SJSA1 (cell line): ENCODE measurements around the gene TBL1X. TPM values are rescaled to one million over a fixed set of nuclear protein-coding genes. Genes with fewer than 3 reads are reported as not detected.

ENCODE experiments used
- DNase-seq, 2 experiments: peaks; one replicate each; pipeline ENCODE4 v3.0.0-alpha.2; 2015 to 2020; ENCODE audit warnings: low spot score in 2 of 2, low read depth in 1 of 2
- H3K27ac ChIP-seq: fragments of 250-450 bp; sonication (Bioruptor Pico); 2 replicates; pipeline ENCODE4 v1.5.1; 2020; ENCODE audit warnings: mild to moderate bottlenecking, moderate library complexity
- H3K27me3 ChIP-seq: fragments of 250-450 bp; sonication (Bioruptor Pico); replicated peaks from 2 replicates; pipeline ENCODE4 v1.5.1; 2020; ENCODE audit warnings: mild to moderate bottlenecking, moderate library complexity
- H3K36me3 ChIP-seq: fragments of 250-450 bp; sonication (Bioruptor Pico); 2 replicates; pipeline ENCODE4 v1.5.1; 2020; ENCODE audit warnings: mild to moderate bottlenecking
- H3K4me1 ChIP-seq: fragments of 250-450 bp; sonication (Bioruptor Pico); replicated peaks from 2 replicates; pipeline ENCODE4 v1.6.1; 2021; ENCODE audit warnings: mild to moderate bottlenecking
- H3K4me3 ChIP-seq: fragments of 250-450 bp; sonication (Bioruptor Pico); 2 replicates; pipeline ENCODE4 v1.5.1; 2020; ENCODE audit warnings: mild to moderate bottlenecking
- H3K9me3 ChIP-seq: fragments of 250-450 bp; sonication (Bioruptor Pico); replicated peaks from 2 replicates; pipeline ENCODE4 v1.5.1; 2020; ENCODE audit warnings: mild to moderate bottlenecking
- total RNA-seq: library from RNA; depleted of rRNA; stranded (reverse); fragments of >200 nt; shearing (Covaris generic); gene quantifications from 2 replicates; pipeline ENCODE4 v1.2.3, GENCODE V29; 2014

The TBL1X gene
- total RNA-seq, 1 experiment from 2014 or later = 21.4 TPM

GRCh38 chrX:9627922-9628321 is 163.1 kb downstream of the TBL1X start:
- peak; percentile 54 to 77 for DNase-seq
- Histone ChIP-seq H3K9me3 (no peaks in the 10 kb centered on the region), H3K36me3 (no peaks in the 10 kb centered on the region), H3K27ac (peak overlapping the region; percentile 75), H3K27me3 (no peaks in the 10 kb centered on the region), H3K4me3 (no peak overlapping the region), H3K4me1 (peaks cover 47% of the 10 kb centered on the region)

DNA sequence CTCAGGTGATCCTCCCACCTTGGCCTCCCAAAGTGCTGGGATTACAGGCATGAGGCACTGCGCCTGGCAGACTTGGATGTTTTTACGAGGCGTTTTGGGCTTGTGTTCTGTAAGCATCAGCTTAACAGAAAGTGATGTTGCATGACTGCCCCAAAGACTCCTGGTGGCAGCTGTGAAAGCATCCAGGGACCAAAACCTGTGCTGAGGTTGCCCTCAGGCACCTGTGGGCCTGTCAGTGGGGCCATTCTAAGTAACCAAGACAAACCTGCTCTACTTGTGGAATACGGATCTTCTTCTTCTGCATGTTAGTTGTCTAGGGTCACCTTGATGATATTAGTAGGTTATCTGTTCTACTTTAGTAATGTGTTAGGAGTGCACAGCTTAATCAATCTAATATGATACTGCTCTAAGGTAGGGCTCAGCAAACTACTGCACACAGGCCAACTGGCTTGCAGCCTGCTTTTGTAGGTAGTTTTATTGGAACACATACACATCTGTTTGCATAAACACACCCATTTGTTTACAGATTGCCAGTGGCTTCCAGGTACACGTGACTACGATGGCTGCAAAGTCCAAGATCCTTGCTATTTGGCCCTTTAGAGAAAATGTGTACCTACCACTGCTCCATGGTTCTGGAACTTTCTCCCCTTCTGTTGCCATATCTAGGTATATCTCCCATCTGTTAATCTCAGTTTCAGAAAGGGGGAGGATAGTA is 164.1 kb downstream of the TBL1X start:
- H3K4me1 ChIP-seq = peaks cover 47% of the 10 kb centered on the region
- peak overlapping the region; percentile 75 for H3K27ac ChIP-seq
- no peak for DNase-seq
- H3K27me3 ChIP-seq = no peaks in the 10 kb centered on the region
- H3K4me3 ChIP-seq = no peak overlapping the region
- H3K9me3 ChIP-seq = no peaks in the 10 kb centered on the region
- H3K36me3 ChIP-seq = no peaks in the 10 kb centered on the region

DNA sequence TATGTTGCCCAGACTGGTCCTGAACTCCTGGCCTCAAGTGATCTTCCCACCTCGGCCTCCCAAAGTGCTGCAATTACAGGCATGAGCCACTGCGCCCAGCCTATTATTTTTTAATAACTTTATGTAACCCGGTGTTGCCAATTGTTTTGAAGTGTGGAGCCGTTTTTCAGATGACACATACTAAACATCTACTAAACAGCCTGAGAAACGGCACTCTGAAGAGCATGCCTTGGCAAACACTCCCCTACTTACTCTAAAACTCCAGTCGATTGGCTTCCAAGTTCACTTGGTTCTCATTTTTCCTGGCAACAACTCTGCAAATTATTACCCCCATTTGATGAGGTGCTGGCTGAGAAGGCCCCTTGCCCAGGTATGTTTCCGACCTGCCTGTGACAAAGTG is 169.7 kb downstream of the TBL1X start:
- no peaks in the 10 kb centered on the region for H3K36me3 ChIP-seq
- H3K27ac ChIP-seq = no peak overlapping the region
- no peak for DNase-seq
- H3K9me3 ChIP-seq = no peaks in the 10 kb centered on the region
- H3K4me1 ChIP-seq = no peaks in the 10 kb centered on the region
- H3K4me3 ChIP-seq = no peak overlapping the region
- no peaks in the 10 kb centered on the region for H3K27me3 ChIP-seq

DNA sequence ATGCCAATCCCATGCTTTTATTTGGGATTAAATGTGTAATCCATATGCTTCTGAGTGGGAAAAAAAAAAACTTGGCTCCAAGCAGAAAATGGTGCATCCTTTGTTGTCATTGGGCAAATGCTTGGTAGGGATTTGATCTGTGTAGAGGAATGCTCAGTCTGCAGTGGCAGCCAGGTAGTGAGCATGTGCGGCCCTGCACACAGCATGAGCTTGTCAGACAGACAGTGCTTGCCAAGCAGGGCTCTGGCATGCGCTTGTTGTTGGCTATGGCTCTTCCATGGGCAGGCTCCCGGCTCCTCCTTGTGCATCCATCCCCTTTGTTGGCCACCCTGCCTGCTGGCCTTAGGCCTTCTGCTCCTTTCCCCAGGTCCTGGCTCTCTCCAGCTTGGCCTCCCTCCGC is 170.5 kb downstream of the TBL1X start:
- no peak overlapping the region for H3K4me3 ChIP-seq
- no peaks in the 10 kb centered on the region for H3K27me3 ChIP-seq
- DNase-seq = no peak
- no peaks in the 10 kb centered on the region for H3K36me3 ChIP-seq
- H3K27ac ChIP-seq = no peak overlapping the region
- H3K9me3 ChIP-seq = no peaks in the 10 kb centered on the region
- H3K4me1 ChIP-seq = no peaks in the 10 kb centered on the region

- no peaks in the 10 kb centered on the region for H3K9me3 ChIP-seq
- no peaks in the 10 kb centered on the region for H3K27me3 ChIP-seq
- H3K27ac ChIP-seq = no peak overlapping the region
- DNase-seq = no peak
- H3K4me3 ChIP-seq = no peak overlapping the region
- no peaks in the 10 kb centered on the region for H3K4me1 ChIP-seq
- no peaks in the 10 kb centered on the region for H3K36me3 ChIP-seq
Observed at GRCh38 chrX:9635803-9636202, 170.9 kb downstream of the TBL1X start.

- DNase-seq = no peak
- Histone ChIP-seq H3K27me3 (no peaks in the 10 kb centered on the region), H3K27ac (no peak overlapping the region), H3K4me1 (no peaks in the 10 kb centered on the region), H3K4me3 (no peak overlapping the region), H3K9me3 (no peaks in the 10 kb centered on the region), H3K36me3 (no peaks in the 10 kb centered on the region)
Observed at GRCh38 chrX:9638871-9639270, 174.0 kb downstream of the TBL1X start.

- Histone ChIP-seq H3K27ac (no peak overlapping the region), H3K27me3 (no peaks in the 10 kb centered on the region), H3K4me1 (no peaks in the 10 kb centered on the region), H3K9me3 (no peaks in the 10 kb centered on the region), H3K36me3 (no peaks in the 10 kb centered on the region), H3K4me3 (no peak overlapping the region)
- no peak for DNase-seq
Observed at GRCh38 chrX:9642270-9642995, 177.6 kb downstream of the TBL1X start.

DNA sequence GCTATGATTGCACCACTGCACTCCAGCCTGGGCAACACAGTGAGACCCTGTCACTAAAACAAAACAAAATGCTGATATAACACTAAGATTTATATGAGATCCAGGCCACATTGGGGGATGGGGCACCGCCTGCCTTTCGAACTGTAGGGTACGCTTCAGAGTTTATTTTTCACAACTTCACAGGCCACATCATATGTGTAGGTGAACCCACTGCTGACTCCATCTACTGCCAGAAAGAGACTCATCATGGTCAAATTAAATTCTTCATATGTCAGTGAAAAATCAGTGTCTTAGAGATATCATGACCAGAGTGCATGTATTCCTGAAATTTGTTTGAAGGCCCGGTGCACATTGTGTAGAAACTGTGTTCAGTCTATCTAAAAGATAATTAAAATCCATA is 178.9 kb downstream of the TBL1X start:
- H3K4me1 ChIP-seq = no peaks in the 10 kb centered on the region
- H3K27ac ChIP-seq = no peak overlapping the region
- no peaks in the 10 kb centered on the region for H3K27me3 ChIP-seq
- no peaks in the 10 kb centered on the region for H3K36me3 ChIP-seq
- no peak overlapping the region for H3K4me3 ChIP-seq
- no peaks in the 10 kb centered on the region for H3K9me3 ChIP-seq
- no peak for DNase-seq

- Histone ChIP-seq H3K4me1 (no peaks in the 10 kb centered on the region), H3K9me3 (no peaks in the 10 kb centered on the region), H3K4me3 (no peak overlapping the region), H3K27me3 (no peaks in the 10 kb centered on the region), H3K27ac (no peak overlapping the region), H3K36me3 (no peaks in the 10 kb centered on the region)
- no peak for DNase-seq
Observed at GRCh38 chrX:9644335-9644734, 179.5 kb downstream of the TBL1X start.

DNA sequence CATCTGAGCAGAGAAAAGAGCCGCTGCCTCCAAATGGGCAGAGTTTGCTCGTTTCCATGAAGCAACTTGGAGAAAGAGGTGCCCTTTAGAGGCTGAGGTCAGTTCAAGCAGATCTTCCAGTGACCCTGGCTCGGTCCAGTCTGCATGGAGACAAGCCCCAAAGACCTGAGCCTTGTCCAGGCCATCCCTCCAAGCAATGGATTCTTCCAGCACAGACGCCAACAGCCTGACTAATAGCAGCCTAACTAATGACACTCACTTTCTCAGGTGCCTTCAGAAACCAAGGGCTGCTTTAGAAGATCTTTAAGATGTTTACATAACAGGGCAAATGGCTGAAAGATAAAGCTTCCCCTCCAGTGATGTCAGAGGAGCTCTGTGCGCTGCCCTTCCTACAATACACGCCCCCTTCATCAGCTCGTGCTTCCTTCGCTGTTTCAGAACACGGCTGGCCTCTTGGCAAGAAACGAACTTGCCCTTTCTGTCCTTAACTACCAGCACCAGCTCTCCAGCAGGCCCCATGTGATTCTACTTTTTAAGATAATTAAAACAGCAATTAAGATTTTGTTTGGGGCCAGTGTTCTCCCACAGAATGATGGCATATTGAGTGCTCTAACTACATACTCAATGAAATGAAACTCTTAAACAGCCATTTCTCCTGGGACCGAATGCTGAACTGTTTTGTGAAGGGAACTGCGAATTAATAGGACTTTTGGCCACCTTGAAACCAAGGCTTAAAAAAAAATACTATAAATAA is 181.8 kb downstream of the TBL1X start:
- no peaks in the 10 kb centered on the region for H3K27me3 ChIP-seq
- no peak overlapping the region for H3K4me3 ChIP-seq
- H3K4me1 ChIP-seq = no peaks in the 10 kb centered on the region
- H3K9me3 ChIP-seq = no peaks in the 10 kb centered on the region
- H3K36me3 ChIP-seq = no peaks in the 10 kb centered on the region
- DNase-seq = no peak
- H3K27ac ChIP-seq = no peak overlapping the region

GRCh38 chrX:9647431-9647830 is 182.6 kb downstream of the TBL1X start:
- Histone ChIP-seq H3K9me3 (no peaks in the 10 kb centered on the region), H3K27me3 (no peaks in the 10 kb centered on the region), H3K27ac (no peak overlapping the region), H3K36me3 (no peaks in the 10 kb centered on the region), H3K4me3 (no peak overlapping the region), H3K4me1 (no peaks in the 10 kb centered on the region)
- no peak for DNase-seq

DNA sequence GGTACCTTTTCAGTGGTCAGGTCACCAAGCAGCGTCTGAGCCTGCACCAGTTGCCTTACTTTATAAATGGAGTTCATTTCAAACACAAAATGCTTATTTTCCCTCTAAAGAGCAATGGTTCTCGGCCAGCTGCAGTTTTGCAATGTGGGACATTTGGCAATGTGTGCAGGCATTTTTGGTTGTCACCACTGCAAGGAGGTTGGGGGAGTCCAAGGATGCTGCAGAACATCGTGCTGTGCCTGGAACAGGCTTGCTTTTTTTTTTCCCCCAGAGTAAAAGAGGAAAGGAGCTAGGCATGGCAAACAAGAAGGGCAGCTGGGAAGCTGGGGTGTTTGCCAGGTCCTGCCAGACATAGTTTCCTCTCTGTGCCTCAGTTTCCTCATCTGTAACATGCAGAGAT is 185.2 kb downstream of the TBL1X start:
- no peak overlapping the region for H3K4me3 ChIP-seq
- no peak overlapping the region for H3K27ac ChIP-seq
- no peaks in the 10 kb centered on the region for H3K9me3 ChIP-seq
- no peak for DNase-seq
- H3K27me3 ChIP-seq = no peaks in the 10 kb centered on the region
- no peaks in the 10 kb centered on the region for H3K36me3 ChIP-seq
- H3K4me1 ChIP-seq = no peaks in the 10 kb centered on the region

DNA sequence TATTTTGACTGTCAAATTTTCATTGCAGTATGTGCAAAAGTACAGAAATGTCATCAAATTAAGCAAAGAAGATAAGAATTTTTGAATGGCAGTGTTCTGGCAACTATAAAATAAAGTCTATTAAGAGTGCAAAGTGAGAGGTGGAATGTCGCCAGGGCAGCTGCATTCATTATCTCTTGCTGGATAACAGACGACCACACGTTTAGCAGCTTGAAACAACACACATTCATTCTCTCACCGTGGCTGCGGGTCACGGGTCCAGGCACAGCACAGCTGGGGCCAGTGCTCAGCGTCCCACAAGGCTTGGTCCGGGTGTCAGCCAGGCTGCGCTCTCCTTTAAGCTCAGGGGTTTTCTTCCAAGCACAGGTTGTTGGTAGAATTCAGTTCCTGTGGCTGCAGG is 186.9 kb downstream of the TBL1X start:
- Histone ChIP-seq H3K4me3 (no peak overlapping the region), H3K9me3 (no peaks in the 10 kb centered on the region), H3K4me1 (peaks cover 8% of the 10 kb centered on the region), H3K27ac (no peak overlapping the region), H3K36me3 (no peaks in the 10 kb centered on the region; the same call in 1 of the 2 replicates), H3K27me3 (no peaks in the 10 kb centered on the region)
- DNase-seq = no peak

DNA sequence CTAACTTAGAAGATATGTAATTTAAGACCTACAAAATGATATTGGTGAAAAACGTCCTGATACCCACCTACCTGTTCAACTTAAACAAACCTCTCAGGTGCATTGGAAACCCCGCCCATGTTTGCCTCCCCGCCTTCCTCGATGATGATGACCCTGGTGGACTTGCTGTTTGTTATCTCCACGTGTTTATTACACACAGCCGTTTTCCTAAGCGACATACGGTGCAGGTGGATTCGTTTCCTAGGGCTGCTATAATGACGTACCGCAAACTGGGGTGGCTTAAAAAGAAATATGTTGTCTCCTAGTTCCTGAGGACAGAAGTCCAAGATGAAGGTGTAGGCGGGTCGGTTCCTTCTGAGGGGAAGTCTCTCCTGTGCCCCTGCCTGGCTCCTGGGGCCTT is 190.1 kb downstream of the TBL1X start:
- DNase-seq = no peak
- Histone ChIP-seq H3K4me1 (peaks cover 25% of the 10 kb centered on the region), H3K36me3 (peaks cover 7% of the 10 kb centered on the region; the same call in 1 of the 2 replicates), H3K4me3 (no peak overlapping the region), H3K27ac (no peak overlapping the region), H3K27me3 (no peaks in the 10 kb centered on the region), H3K9me3 (no peaks in the 10 kb centered on the region)
